Subcutaneous adipose tissue (tissue), 4 donors: ENCODE data around the gene CRB1. TPM values are rescaled to one million over a fixed set of nuclear protein-coding genes. Genes with fewer than 3 reads are reported as not detected.

ENCODE experiments used
- total RNA-seq, 4 donors: library from RNA; depleted of rRNA; stranded (reverse); fragments of >200 nt; gene quantifications; one replicate each; pipeline ENCODE4 v1.1.0, GENCODE V29; 2016
- TF ChIP-seq, protein P1 (sequence below): fragments of 450-650 bp; IDR thresholded peaks from one replicate; pipeline ENCODE4 v1.5.1; 2016; ENCODE audit warnings: low read depth, mild to moderate bottlenecking, control low read depth, antibody characterized with exemption, moderate library complexity

The CRB1 gene
- total RNA-seq, 4 donors from 2014 or later: 0.34 to 0.94 (median 0.66) TPM; not detected in 1

DNA sequence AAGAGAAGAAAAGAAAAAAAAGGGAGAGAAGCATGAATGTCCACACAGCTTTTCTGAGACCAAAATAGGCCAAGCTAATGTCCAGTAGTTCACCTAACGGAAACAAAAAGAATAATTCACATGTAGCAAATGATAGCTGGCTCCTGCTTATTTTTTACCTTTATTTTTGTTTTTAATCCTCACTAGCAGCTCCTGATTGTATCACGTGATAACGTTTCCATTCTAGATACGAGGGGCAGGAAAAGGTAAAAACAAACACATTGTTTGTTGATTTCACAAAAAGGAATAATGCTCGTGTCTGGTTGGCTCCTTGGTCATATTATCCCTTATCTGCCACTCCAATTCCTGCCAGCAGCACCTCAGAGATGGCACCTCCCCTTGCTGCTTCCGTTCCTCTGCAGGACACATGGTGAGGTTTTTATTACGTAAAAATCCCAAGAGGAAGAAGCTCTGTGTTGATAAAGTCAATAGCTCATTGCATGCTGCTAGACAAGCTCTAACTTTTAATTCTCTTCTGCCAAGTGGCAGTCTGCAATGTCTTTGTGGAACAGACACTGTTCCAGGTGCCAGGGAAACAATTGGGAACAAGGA, 201.7 kb downstream of the CRB1 start:
- TF ChIP-seq, protein P1, sequence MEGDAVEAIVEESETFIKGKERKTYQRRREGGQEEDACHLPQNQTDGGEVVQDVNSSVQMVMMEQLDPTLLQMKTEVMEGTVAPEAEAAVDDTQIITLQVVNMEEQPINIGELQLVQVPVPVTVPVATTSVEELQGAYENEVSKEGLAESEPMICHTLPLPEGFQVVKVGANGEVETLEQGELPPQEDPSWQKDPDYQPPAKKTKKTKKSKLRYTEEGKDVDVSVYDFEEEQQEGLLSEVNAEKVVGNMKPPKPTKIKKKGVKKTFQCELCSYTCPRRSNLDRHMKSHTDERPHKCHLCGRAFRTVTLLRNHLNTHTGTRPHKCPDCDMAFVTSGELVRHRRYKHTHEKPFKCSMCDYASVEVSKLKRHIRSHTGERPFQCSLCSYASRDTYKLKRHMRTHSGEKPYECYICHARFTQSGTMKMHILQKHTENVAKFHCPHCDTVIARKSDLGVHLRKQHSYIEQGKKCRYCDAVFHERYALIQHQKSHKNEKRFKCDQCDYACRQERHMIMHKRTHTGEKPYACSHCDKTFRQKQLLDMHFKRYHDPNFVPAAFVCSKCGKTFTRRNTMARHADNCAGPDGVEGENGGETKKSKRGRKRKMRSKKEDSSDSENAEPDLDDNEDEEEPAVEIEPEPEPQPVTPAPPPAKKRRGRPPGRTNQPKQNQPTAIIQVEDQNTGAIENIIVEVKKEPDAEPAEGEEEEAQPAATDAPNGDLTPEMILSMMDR: no peak

DNA sequence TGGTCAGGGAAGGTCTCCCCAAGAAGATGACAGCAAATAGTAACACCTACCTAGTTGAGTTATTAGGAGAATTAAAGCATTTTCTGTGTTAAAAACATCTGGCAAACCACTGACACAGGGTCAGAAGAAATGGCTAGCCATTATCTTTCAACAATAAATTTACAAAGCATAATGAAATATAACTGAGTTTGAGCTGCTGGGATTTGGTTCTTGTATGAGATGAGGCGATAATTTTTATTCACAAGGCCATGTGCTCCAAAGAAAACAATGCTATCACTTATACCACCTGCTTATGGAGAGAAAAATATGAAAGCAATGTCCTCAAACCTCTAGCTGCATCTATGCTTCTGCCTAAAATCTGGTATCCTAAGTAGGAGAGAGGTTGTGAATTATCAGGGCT, 202.3 kb downstream of the CRB1 start:
- TF ChIP-seq, protein P1: no peak

DNA sequence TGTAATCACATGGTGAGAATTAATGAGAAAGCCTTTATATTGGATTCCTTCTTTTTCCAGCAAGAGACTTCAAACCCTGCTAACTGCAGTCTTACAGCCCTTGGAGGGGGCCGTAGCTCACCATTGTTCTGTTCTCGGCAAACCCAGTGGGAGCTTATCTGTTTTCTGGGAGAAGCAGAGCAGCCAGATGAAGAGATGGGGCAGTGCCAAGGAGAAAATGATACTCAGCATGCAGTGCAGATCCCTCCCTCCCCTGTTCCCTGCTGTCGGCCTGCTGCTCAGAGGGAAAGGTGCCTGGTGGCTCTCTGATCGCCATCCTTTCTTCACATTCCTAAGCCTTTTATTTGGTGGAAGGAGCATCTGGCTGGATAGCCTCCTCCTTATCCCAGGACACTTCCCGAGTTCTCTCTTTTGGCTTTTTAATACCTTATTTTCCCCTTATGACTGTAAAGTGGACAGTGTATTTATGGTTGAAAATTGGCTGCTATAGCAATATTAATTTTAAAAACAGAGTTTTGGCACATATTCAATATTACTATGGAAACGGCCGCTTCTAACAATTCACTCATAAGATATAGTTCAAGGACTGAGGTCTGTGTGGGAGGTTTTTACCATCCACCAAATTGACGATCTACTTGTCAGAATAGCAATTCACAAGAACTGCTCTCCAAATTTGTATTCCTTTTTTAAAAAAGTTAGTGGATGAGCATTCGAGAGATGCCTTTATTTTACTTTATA, 203.4 kb downstream of the CRB1 start:
- TF ChIP-seq, protein P1: no peak

DNA sequence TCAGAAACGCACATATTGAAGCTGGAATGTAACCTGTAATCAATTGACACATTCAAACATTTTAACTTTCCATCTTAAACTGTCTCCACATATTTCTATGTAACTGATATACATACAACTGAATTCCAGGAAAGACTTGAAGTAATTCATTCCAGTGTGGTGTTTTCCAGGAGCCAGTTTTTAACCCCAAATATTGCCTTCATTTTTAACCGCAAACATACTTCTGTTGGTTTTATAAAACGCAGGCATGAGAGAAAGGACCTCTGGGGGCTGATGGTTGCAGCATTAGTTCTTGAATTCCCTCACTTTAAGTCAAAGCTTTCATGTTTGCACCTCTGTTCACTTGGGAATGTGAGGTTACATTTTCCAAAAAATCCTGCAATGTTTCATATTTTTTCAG, 204.1 kb downstream of the CRB1 start:
- TF ChIP-seq, protein P1: no peak

DNA sequence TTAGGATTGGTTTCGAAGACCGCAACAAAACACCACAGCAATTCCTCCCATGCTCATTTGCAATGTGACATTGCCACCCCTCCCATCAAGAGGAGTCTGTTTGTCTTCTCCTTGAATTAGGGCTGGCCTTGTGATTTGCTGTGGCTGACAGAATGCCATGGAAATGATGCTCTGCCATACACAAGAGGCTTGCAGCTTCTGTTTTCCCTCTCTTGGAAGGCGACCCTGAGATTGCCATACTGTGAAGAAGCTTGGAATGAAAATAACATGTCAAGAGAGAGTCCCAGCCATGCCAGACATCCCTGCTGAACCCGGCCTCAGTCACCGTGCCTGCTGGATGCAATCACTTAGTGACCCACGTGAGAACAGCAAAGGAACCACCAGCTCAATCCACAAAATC, 212.4 kb downstream of the CRB1 start:
- TF ChIP-seq, protein P1: no peak

DNA sequence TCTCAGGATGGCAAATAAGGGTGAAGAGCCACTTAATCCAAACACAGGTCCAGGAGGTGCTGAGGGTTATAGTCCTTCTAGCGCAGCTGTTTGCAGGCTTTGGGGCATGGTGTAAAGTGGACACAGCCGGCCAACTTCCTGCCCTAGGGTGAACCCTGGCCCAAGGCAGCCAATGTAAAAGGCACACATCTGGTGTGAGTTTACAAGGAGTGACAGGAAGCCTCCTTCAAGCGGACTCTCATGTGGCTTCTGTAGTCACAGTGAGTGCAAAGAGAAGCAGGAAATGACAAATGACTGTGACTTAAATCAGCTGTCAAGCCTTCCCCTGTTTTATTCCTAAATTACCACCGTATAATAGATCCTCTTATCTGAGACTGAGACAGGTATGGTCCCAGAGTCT, 213.0 kb downstream of the CRB1 start:
- TF ChIP-seq, protein P1: no peak

DNA sequence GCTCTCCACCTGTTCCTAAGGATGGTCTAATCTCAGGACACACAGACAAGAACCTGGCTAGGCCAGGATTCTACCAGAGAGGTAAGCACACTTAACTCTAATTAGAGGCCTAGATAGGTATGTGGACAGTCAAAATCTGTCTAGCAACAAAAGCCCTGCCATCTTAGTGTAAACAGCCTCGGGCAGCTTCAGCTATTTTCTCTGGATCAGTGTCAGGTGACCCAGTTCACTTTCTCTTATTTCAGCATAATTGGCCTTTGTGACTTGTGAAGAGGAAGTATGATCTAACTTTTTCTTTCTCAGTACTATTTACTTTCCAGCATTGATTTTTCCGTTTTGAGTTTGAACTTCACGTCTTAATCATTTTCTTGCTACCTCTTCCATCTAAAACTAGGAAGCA, 217.7 kb downstream of the CRB1 start:
- TF ChIP-seq, protein P1: no peak
